ENCODE results near the gene SEMA4D. TPM values are rescaled to one million over a fixed set of nuclear protein-coding genes. Genes with fewer than 3 reads are reported as not detected.

Gene SEMA4D
- total RNA-seq, 4 donors from 2014 or later, result 1.5 to 27.8 (median 11.6) TPM

- TF ChIP-seq CTCF (IDR thresholded peaks at IDR 0.05), result no peak
- no peak for TF ChIP-seq POLR2A (IDR thresholded peaks at IDR 0.05)
- Histone ChIP-seq H3K4me3 (no peak overlapping the region), H3K27ac (no peak overlapping the region), H3K27me3 (no peaks in the 10 kb centered on the region), H3K9me3 (peaks cover 0 to 4% of the 10 kb centered on the region in 2 donors), H3K4me1 (no peaks in the 10 kb centered on the region), H3K36me3 (no peaks in the 10 kb centered on the region)
- intact Hi-C loops (cut with DNase I; ENCODE audit: low total_unique reads), result no loop called here
- DNase-seq, result no peak
These were observed 11.2 kb downstream of the SEMA4D start for GRCh38 chr9:89486681-89487080.

GRCh38 chr9:89484475-89485404, 13.2 kb downstream of the SEMA4D start:
- TF ChIP-seq CTCF (IDR thresholded peaks at IDR 0.05) (no peak), POLR2A (IDR thresholded peaks at IDR 0.05) (no peak)
- peaks cover 0 to 4% of the 10 kb centered on the region in 2 donors for H3K9me3 ChIP-seq
- no peaks in the 10 kb centered on the region for H3K36me3 ChIP-seq
- no peak overlapping the region for H3K4me3 ChIP-seq
- no peaks in the 10 kb centered on the region for H3K27me3 ChIP-seq
- intact Hi-C loops (cut with DNase I; ENCODE audit: low total_unique reads), result no loop called here
- no peaks in the 10 kb centered on the region for H3K4me1 ChIP-seq
- DNase-seq, result no peak
- H3K27ac ChIP-seq, result no peak overlapping the region

- Histone ChIP-seq H3K4me1 (no peaks in the 10 kb centered on the region), H3K36me3 (no peaks in the 10 kb centered on the region), H3K27me3 (no peaks in the 10 kb centered on the region), H3K27ac (no peak overlapping the region), H3K4me3 (no peak overlapping the region), H3K9me3 (peaks cover 0 to 4% of the 10 kb centered on the region in 2 donors)
- DNase-seq, result no peak
- TF ChIP-seq POLR2A (IDR thresholded peaks at IDR 0.05), result no peak
- no peak for TF ChIP-seq CTCF (IDR thresholded peaks at IDR 0.05)
- intact Hi-C loops (cut with DNase I; ENCODE audit: low total_unique reads), result no loop called here
These were observed 14.1 kb downstream of the SEMA4D start for GRCh38 chr9:89483592-89484474.

- no peaks in the 10 kb centered on the region for H3K4me1 ChIP-seq
- no peak for DNase-seq
- TF ChIP-seq CTCF (IDR thresholded peaks at IDR 0.05), result no peak
- no peak for TF ChIP-seq POLR2A (IDR thresholded peaks at IDR 0.05)
- H3K9me3 ChIP-seq, result peaks cover 0 to 4% of the 10 kb centered on the region in 2 donors
- no peaks in the 10 kb centered on the region for H3K36me3 ChIP-seq
- H3K27ac ChIP-seq, result no peak overlapping the region
- no peaks in the 10 kb centered on the region for H3K27me3 ChIP-seq
- intact Hi-C loops (cut with DNase I; ENCODE audit: low total_unique reads), result no loop called here
- H3K4me3 ChIP-seq, result no peak overlapping the region
These were observed 15.0 kb downstream of the SEMA4D start for GRCh38 chr9:89482901-89483361.

Data from uterus (tissue), 4 donors.